Measurements from ENCODE around the gene ZNF69. TPM values are rescaled to one million over a fixed set of nuclear protein-coding genes. Genes with fewer than 3 reads are reported as not detected.
"Not testable (repeated sequence)": the region's sequence is repeated elsewhere in the genome, so short reads cannot be mapped to it uniquely, and the experiment has no call there.

The ZNF69 gene
- total RNA-seq, 6 experiments from 2014 or later: 6.1 to 10.0 (median 9.2) TPM

- WGBS (ENCODE audit: insufficient coverage, low coverage, low lambda C conversion rate, missing lambda C conversion rate): 28% methylated on average over 4 of the region's 7 CpGs
- ATAC-seq: peak in 2 of 4 donors; percentile 7 to 24
- intact Hi-C loops (cut with DNase I): loop anchor here in 1 of 2 donors (10.0 kb wide), 2 partner anchors 98 to 258 kb away; partner anchors contain the start of gene ZNF20
Observed at GRCh38 chr19:11887234-11887610, 360 bp upstream of the ZNF69 start.

GRCh38 chr19:11889901-11890300, 2.3 kb downstream of the ZNF69 start:
- H3K9me3 ChIP-seq: not testable (repeated sequence)
- WGBS (ENCODE audit: insufficient coverage, low coverage, low lambda C conversion rate, missing lambda C conversion rate): 55% methylated on average over 6 of the region's 6 CpGs

More at GRCh38 chr19:11887234-11887610, 360 bp upstream of the ZNF69 start:
- no peaks in the 10 kb centered on the region for H3K27me3 ChIP-seq
- H3K9me3 ChIP-seq: no peaks in the 10 kb centered on the region
- DNase-seq: peak in 1 of 3 donors; percentile 20
- peak overlapping the region; percentile 61 to 82 (median 73) for H3K4me3 ChIP-seq
- no peaks in the 10 kb centered on the region for H3K36me3 ChIP-seq
- peak overlapping the region in 2 of 3 donors; percentile 87 to 91 for H3K27ac ChIP-seq
- H3K4me1 ChIP-seq: no peaks in the 10 kb centered on the region
- TF ChIP-seq POLR2A (IDR thresholded peaks at IDR 0.05) (no peak), CTCF (IDR thresholded peaks at IDR 0.05) (no peak)

GRCh38 chr19:11890634-11891033, 3.1 kb downstream of the ZNF69 start:
- 98% methylated on average over 5 of the region's 5 CpGs for WGBS (ENCODE audit: insufficient coverage, low coverage, low lambda C conversion rate, missing lambda C conversion rate)
- Histone ChIP-seq H3K27me3 (no peaks in the 10 kb centered on the region), H3K4me3 (no peak overlapping the region), H3K9me3 (no peaks in the 10 kb centered on the region), H3K27ac (no peak overlapping the region), H3K36me3 (peaks cover 0 to 5% (median 0%) of the 10 kb centered on the region in 4 donors), H3K4me1 (no peaks in the 10 kb centered on the region)
- ATAC-seq: no peak
- no peak for TF ChIP-seq CTCF (IDR thresholded peaks at IDR 0.05)
- no peak for TF ChIP-seq POLR2A (IDR thresholded peaks at IDR 0.05)
- intact Hi-C loops (cut with DNase I): no loop called here
- no peak for DNase-seq

More at GRCh38 chr19:11889901-11890300, 2.3 kb downstream of the ZNF69 start:
- intact Hi-C loops (cut with DNase I): loop anchor here in 1 of 2 donors (10.0 kb wide), 2 partner anchors 95 to 255 kb away; partner anchors contain the start of gene ZNF20
- H3K27me3 ChIP-seq, H3K27ac ChIP-seq, H3K4me1 ChIP-seq, H3K4me3 ChIP-seq, DNase-seq, ATAC-seq, H3K36me3 ChIP-seq: not testable (repeated sequence)

- TF ChIP-seq POLR2A (IDR thresholded peaks at IDR 0.05) (no peak), CTCF (IDR thresholded peaks at IDR 0.05) (no peak)
- peaks cover 0 to 9% (median 0%) of the 10 kb centered on the region in 4 donors for H3K36me3 ChIP-seq
- H3K27me3 ChIP-seq: no peaks in the 10 kb centered on the region
- peaks cover 0 to 8% (median 0%) of the 10 kb centered on the region in 4 donors for H3K9me3 ChIP-seq
- H3K27ac ChIP-seq: no peak overlapping the region
- no peak overlapping the region for H3K4me3 ChIP-seq
- ATAC-seq (no peak), DNase-seq (no peak)
- WGBS (ENCODE audit: insufficient coverage, low coverage, low lambda C conversion rate, missing lambda C conversion rate): 100% methylated on average over 5 of the region's 6 CpGs
- intact Hi-C loops (cut with DNase I): no loop called here
- H3K4me1 ChIP-seq: no peaks in the 10 kb centered on the region
Observed at GRCh38 chr19:11894851-11895250, 7.3 kb downstream of the ZNF69 start.

- no peak for TF ChIP-seq CTCF (IDR thresholded peaks at IDR 0.05)
- ATAC-seq: no peak
- intact Hi-C loops (cut with DNase I): no loop called here
- 100% methylated on average over 3 of the region's 3 CpGs for WGBS (ENCODE audit: insufficient coverage, low coverage, low lambda C conversion rate, missing lambda C conversion rate)
- Histone ChIP-seq H3K4me3 (no peak overlapping the region), H3K36me3 (peaks cover 6 to 31% (median 10%) of the 10 kb centered on the region in 4 donors), H3K27ac (no peak overlapping the region), H3K27me3 (no peaks in the 10 kb centered on the region), H3K4me1 (no peaks in the 10 kb centered on the region), H3K9me3 (peaks cover 7 to 57% (median 39%) of the 10 kb centered on the region in 4 donors)
- DNase-seq: no peak
Observed at GRCh38 chr19:11902228-11902627, 14.6 kb downstream of the ZNF69 start.
